Lung (tissue), 12 donors: ENCODE data around the gene TXNDC8. TPM values are rescaled to one million over a fixed set of nuclear protein-coding genes. Genes with fewer than 3 reads are reported as not detected.

Source experiments
- ATAC-seq: fragments of 200-7000 bp; cut with Tn5 transposase; one replicate; pipeline ENCODE4 v1.9.1; 2020; ENCODE audit warnings: moderate number of reproducible peaks; ENCODE audit not compliant: insufficient read depth, low FRiP score
- DNase-seq, 3 donors: peaks; one replicate each; pipeline ENCODE4 v3.0.0-alpha.2; 2013 to 2017
- H3K27ac ChIP-seq, 2 donors: one replicate each; pipeline ENCODE4 v1.5.1; 2013; ENCODE audit warnings: mild to moderate bottlenecking in 2 of 2, moderate library complexity in 2 of 2, control low read depth in 1 of 2, inconsistent platforms in 1 of 2, low read depth in 1 of 2, low read length in 1 of 2
- H3K27me3 ChIP-seq, 3 donors: one replicate each; pipeline ENCODE4 v1.5.1; 2013; ENCODE audit warnings: low read length in 2 of 3; ENCODE audit not compliant: control insufficient read depth in 3 of 3, insufficient read depth in 3 of 3
- H3K36me3 ChIP-seq, 4 donors: one replicate each; pipeline ENCODE4 v1.5.1; 2013; ENCODE audit warnings: low read length in 4 of 4, mild to moderate bottlenecking in 1 of 4, moderate library complexity in 1 of 4; ENCODE audit not compliant: control insufficient read depth in 4 of 4, insufficient read depth in 4 of 4
- H3K4me1 ChIP-seq, 5 donors: one replicate each; pipeline ENCODE4 v1.5.1; 2013; ENCODE audit warnings: low read length in 5 of 5, mild to moderate bottlenecking in 2 of 5, moderate library complexity in 1 of 5; ENCODE audit not compliant: control insufficient read depth in 5 of 5, insufficient read depth in 5 of 5
- H3K4me3 ChIP-seq: one replicate; pipeline ENCODE4 v1.5.1; 2013; ENCODE audit warnings: mild to moderate bottlenecking, control low read depth, moderate library complexity
- H3K9ac ChIP-seq, 2 donors: one replicate each; pipeline ENCODE4 v1.5.1; 2013; ENCODE audit warnings: low read length in 2 of 2, control low read depth in 1 of 2; ENCODE audit not compliant: insufficient read depth in 1 of 2
- H3K9me3 ChIP-seq, 4 donors: one replicate each; pipeline ENCODE4 v1.5.1; 2013; ENCODE audit warnings: low read length in 3 of 4, mild to moderate bottlenecking in 1 of 4, moderate library complexity in 1 of 4; ENCODE audit not compliant: control insufficient read depth in 4 of 4, insufficient read depth in 3 of 4
- CTCF ChIP-seq: IDR thresholded peaks from 2 replicates; pipeline ENCODE4 v1.5.1; 2012; ENCODE audit warnings: mild to moderate bottlenecking; ENCODE audit errors: control extremely low read depth, extremely low read depth
- WGBS, 2 donors: extraction: QIAGEN DNeasy Blood & Tissue Kit; methylation state at CpG; one replicate each; pipeline ENCODE4 v1.1.7; 2013; 5-methylcytosine and 5-hydroxymethylcytosine counted together
- polyA plus RNA-seq, 2 donors: library from polyadenylated mRNA; stranded (reverse); fragments of 200-250 nt; gene quantifications; one replicate each; pipeline ENCODE4 v1.2.1, GENCODE V29; 2013
- total RNA-seq, 2 donors: library from RNA; depleted of rRNA in 1 of 2; stranded (reverse); fragments of >200 nt in 1 of 2; gene quantifications; one replicate each; pipeline ENCODE4 v1.2.1, GENCODE V29; 2014 to 2021
- donor health status: control.
- donor health status: control.
- donor health status: Bipolar disorder and iron deficiency.
- donor health status: healthy.
- donor health status: DM: yes; HTN: yes; CAD: no.

Gene TXNDC8
- total and polyA plus RNA-seq, 4 donors, result not detected

DNA sequence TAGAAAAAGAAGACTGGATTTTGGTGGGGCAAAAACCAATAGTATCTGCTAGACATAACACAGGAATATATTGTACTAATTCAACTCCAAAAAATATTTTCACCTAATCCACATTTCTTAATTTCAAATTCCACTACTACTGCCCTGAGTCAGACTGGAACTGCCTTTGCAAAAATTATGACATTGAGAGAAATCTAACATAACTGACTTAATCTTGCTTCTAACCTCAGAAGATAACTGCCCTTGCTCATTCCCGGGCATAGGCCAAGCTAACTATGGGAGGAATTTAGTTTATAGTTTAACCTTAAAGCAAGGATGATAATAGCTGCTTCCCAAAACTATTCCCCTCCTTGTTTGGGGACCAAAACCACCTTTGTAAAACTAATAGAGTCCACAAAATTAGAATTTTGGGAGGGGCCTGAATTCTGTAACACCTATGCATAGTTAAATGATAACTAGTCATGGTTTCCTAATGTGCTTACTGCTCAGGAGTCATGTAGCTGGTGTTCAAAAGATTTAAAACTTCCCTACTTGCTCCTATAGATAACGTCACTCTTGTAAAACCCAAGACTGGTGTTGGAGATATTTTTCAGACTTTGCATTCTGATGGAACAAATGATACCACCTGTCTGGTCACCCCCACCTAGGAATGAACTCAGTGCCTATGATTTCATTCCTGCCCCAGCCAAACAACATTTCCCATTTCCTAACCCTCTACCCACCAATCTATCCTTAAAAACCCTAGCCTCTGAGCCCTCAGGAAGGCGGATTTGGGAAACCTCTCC lies 67.3 kb downstream of the TXNDC8 start:
- H3K27ac ChIP-seq, result no peak overlapping the region
- H3K36me3 ChIP-seq, result no peaks in the 10 kb centered on the region
- H3K4me3 ChIP-seq, result no peak overlapping the region
- H3K9me3 ChIP-seq, result no peaks in the 10 kb centered on the region
- ATAC-seq (no peak), DNase-seq (no peak)
- no peaks in the 10 kb centered on the region for H3K4me1 ChIP-seq
- TF ChIP-seq CTCF, result no peak
- 93 to 94% methylated on average over 3 of the region's 3 CpGs for WGBS, 2 donors
- H3K9ac ChIP-seq, result no peak overlapping the region
- no peaks in the 10 kb centered on the region for H3K27me3 ChIP-seq

- Histone ChIP-seq H3K4me1 (no peaks in the 10 kb centered on the region), H3K27me3 (no peaks in the 10 kb centered on the region), H3K36me3 (no peaks in the 10 kb centered on the region), H3K9ac (no peak overlapping the region), H3K27ac (no peak overlapping the region), H3K9me3 (no peaks in the 10 kb centered on the region), H3K4me3 (no peak overlapping the region)
- TF ChIP-seq CTCF, result no peak
- DNase-seq, result no peak
- 51% methylated on average over 1 of the region's 1 CpG; no CpG with 5 or more reads in 1 of the 2 donors for WGBS, 2 donors
- no peak for ATAC-seq
Measured at GRCh38 chr9:110266795-110267194, 70.9 kb downstream of the TXNDC8 start.

- no peak for TF ChIP-seq CTCF
- DNase-seq (no peak), ATAC-seq (no peak)
- H3K9me3 ChIP-seq, result no peaks in the 10 kb centered on the region
- no peak overlapping the region for H3K4me3 ChIP-seq
- H3K4me1 ChIP-seq, result peaks cover 0 to 9% (median 5%) of the 10 kb centered on the region in 5 donors
- no peaks in the 10 kb centered on the region for H3K27me3 ChIP-seq
- no peaks in the 10 kb centered on the region for H3K36me3 ChIP-seq
- no peak overlapping the region for H3K27ac ChIP-seq
- no peak overlapping the region for H3K9ac ChIP-seq
- WGBS, 2 donors, result 78 to 79% methylated on average over 5 of the region's 5 CpGs
Measured at GRCh38 chr9:110261632-110262031, 76.0 kb downstream of the TXNDC8 start.

GRCh38 chr9:110260911-110261310 lies 76.8 kb downstream of the TXNDC8 start:
- H3K9ac ChIP-seq, result no peak overlapping the region
- H3K27me3 ChIP-seq, result no peaks in the 10 kb centered on the region
- H3K4me1 ChIP-seq, result peaks cover 0 to 9% (median 5%) of the 10 kb centered on the region in 5 donors
- H3K36me3 ChIP-seq, result no peaks in the 10 kb centered on the region
- 37 to 64% methylated on average over 4 of the region's 4 CpGs for WGBS, 2 donors
- DNase-seq (no peak), ATAC-seq (no peak)
- no peak overlapping the region for H3K4me3 ChIP-seq
- H3K9me3 ChIP-seq, result no peaks in the 10 kb centered on the region
- TF ChIP-seq CTCF, result no peak
- H3K27ac ChIP-seq, result no peak overlapping the region
